ENCODE results near the gene TMEM63B.

The TMEM63B gene

GRCh38 chr6:44082872-44083321 is 44.5 kb upstream of the TMEM63B start:
- no peak overlapping the region for H3K4me3 ChIP-seq (ENCODE audit: low read depth, low read length)
- no peak for TF ChIP-seq CTCF (IDR thresholded peaks at IDR 0.05; ENCODE audit: borderline replicate concordance, insufficient read depth, low read depth, low read length)

GRCh38 chr6:44084231-44085014 is 42.9 kb upstream of the TMEM63B start:
- H3K4me3 ChIP-seq (ENCODE audit: low read depth, low read length), result no peak overlapping the region
- TF ChIP-seq CTCF (IDR thresholded peaks at IDR 0.05; ENCODE audit: borderline replicate concordance, insufficient read depth, low read depth, low read length), result no peak

- no peak overlapping the region for H3K4me3 ChIP-seq (ENCODE audit: low read depth, low read length)
- TF ChIP-seq CTCF (IDR thresholded peaks at IDR 0.05; ENCODE audit: borderline replicate concordance, insufficient read depth, low read depth, low read length), result no peak
Observed at GRCh38 chr6:44085219-44085618, 42.1 kb upstream of the TMEM63B start.

- no peak for TF ChIP-seq CTCF (IDR thresholded peaks at IDR 0.05; ENCODE audit: borderline replicate concordance, insufficient read depth, low read depth, low read length)
- H3K4me3 ChIP-seq (ENCODE audit: low read depth, low read length), result no peak overlapping the region
Observed at GRCh38 chr6:44086931-44087574, 40.3 kb upstream of the TMEM63B start.

GRCh38 chr6:44087623-44088022 is 39.7 kb upstream of the TMEM63B start:
- H3K4me3 ChIP-seq (ENCODE audit: low read depth, low read length), result no peak overlapping the region

GRCh38 chr6:44088827-44089590 is 38.3 kb upstream of the TMEM63B start:
- H3K4me3 ChIP-seq (ENCODE audit: low read depth, low read length), result no peak overlapping the region
- TF ChIP-seq CTCF (IDR thresholded peaks at IDR 0.05; ENCODE audit: borderline replicate concordance, insufficient read depth, low read depth, low read length), result no peak

More at GRCh38 chr6:44087623-44088022, 39.7 kb upstream of the TMEM63B start:
- TF ChIP-seq CTCF (IDR thresholded peaks at IDR 0.05; ENCODE audit: borderline replicate concordance, insufficient read depth, low read depth, low read length), result no peak
